Calu3 (cell line): ENCODE data around the gene PPP1R12A. TPM values are rescaled to one million over a fixed set of nuclear protein-coding genes. Genes with fewer than 3 reads are reported as not detected.
"Not testable (repeated sequence)": the region's sequence is repeated elsewhere in the genome, so short reads cannot be mapped to it uniquely, and the experiment has no call there.

Experiments
- BruUV-seq: library from RNA; stranded (reverse); fragments of 400-500 nt; replicated peaks from 2 replicates; lab custom pipeline; 2021; lab: Mats Ljungman, UMichigan
- CTCF ChIA-PET: fragments of 300-600 bp; sonication (Branson Sonifier 250); formaldehyde crosslinking; loops from one replicate; lab custom pipeline; 2022; ENCODE audit warnings: antibody characterized with exemption; lab: Charles Lee
- DNase-seq: peaks from one replicate; pipeline ENCODE4 v3.0.0; 2022
- H3K27ac Mint-ChIP-seq: one replicate; pipeline ENCODE4 v1.8.0; 2022; ENCODE audit warnings: mixed read lengths; ENCODE audit not compliant: unreplicated experiment
- H3K27me3 Mint-ChIP-seq: one replicate; pipeline ENCODE4 v1.8.0; 2022; ENCODE audit warnings: mixed read lengths; ENCODE audit not compliant: unreplicated experiment
- H3K36me3 Mint-ChIP-seq: one replicate; pipeline ENCODE4 v1.8.0; 2022; ENCODE audit warnings: mild to moderate bottlenecking, moderate library complexity, mixed read lengths; ENCODE audit not compliant: insufficient read depth, unreplicated experiment
- H3K4me1 Mint-ChIP-seq: one replicate; pipeline ENCODE4 v1.8.0; 2022; ENCODE audit warnings: mild to moderate bottlenecking, low read depth, mixed read lengths; ENCODE audit not compliant: unreplicated experiment
- H3K4me3 Mint-ChIP-seq: one replicate; pipeline ENCODE4 v1.8.0; 2022; ENCODE audit warnings: mild to moderate bottlenecking, low read depth, moderate library complexity, mixed read lengths; ENCODE audit not compliant: unreplicated experiment
- H3K9me3 Mint-ChIP-seq: one replicate; pipeline ENCODE4 v1.8.0; 2022; ENCODE audit warnings: low read depth, mixed read lengths; ENCODE audit not compliant: unreplicated experiment
- CTCF ChIP-seq: fragments of 200-600 bp; IDR thresholded peaks from one replicate; pipeline ENCODE4 v1.8.0; 2022; ENCODE audit warnings: antibody characterized with exemption; ENCODE audit not compliant: unreplicated experiment
- intact Hi-C: fragments of 100-400 bp; cut with micrococcal nuclease; formaldehyde crosslinking; loops from one replicate; pipeline ENCODE4 v1.10.0; 2022; ENCODE audit not compliant: unreplicated experiment
- total RNA-seq: library from RNA; stranded (reverse); gene quantifications from 2 replicates; pipeline ENCODE4 v1.2.3, GENCODE V29; 2022

Gene PPP1R12A
- total RNA-seq, 1 experiment from 2014 or later: 97.4 TPM

GRCh38 chr12:79954037-79954610 is 19.2 kb upstream of the PPP1R12A start:
- no peak for DNase-seq
- H3K27me3 Mint-ChIP-seq: no peaks in the 10 kb centered on the region
- no peak for TF ChIP-seq CTCF
- H3K4me1 Mint-ChIP-seq: no peaks in the 10 kb centered on the region
- BruUV-seq: no TSS peak
- H3K36me3 Mint-ChIP-seq: no peaks in the 10 kb centered on the region
- intact Hi-C loops: no loop called here
- CTCF ChIA-PET: no interaction called here
- peaks cover 5% of the 10 kb centered on the region for H3K9me3 Mint-ChIP-seq
- no peak overlapping the region for H3K4me3 Mint-ChIP-seq
- no peak overlapping the region for H3K27ac Mint-ChIP-seq

GRCh38 chr12:79949098-79949497 is 14.2 kb upstream of the PPP1R12A start:
- DNase-seq: no peak
- no peak for TF ChIP-seq CTCF
- CTCF ChIA-PET: interaction anchor here (0.5 to 0.6 kb wide), 2 partner anchors 9 to 46 kb away, joined by 3 to 4 read pairs; no protein-coding TSS in a partner anchor
- no peaks in the 10 kb centered on the region for H3K9me3 Mint-ChIP-seq
- no peaks in the 10 kb centered on the region for H3K36me3 Mint-ChIP-seq
- H3K27me3 Mint-ChIP-seq: no peaks in the 10 kb centered on the region
- H3K4me3 Mint-ChIP-seq: no peak overlapping the region
- intact Hi-C loops: no loop called here
- H3K27ac Mint-ChIP-seq: no peak overlapping the region
- peaks cover 9% of the 10 kb centered on the region for H3K4me1 Mint-ChIP-seq
- no TSS peak for BruUV-seq

- Mint-ChIP-seq H3K9me3 (no peaks in the 10 kb centered on the region), H3K4me1 (peaks cover 9% of the 10 kb centered on the region), H3K27ac (no peak overlapping the region), H3K27me3 (no peaks in the 10 kb centered on the region), H3K36me3 (no peaks in the 10 kb centered on the region), H3K4me3 (no peak overlapping the region)
- TF ChIP-seq CTCF: no peak
- intact Hi-C loops: no loop called here
- no peak for DNase-seq
- BruUV-seq: no TSS peak
- CTCF ChIA-PET: no interaction called here
Measured at GRCh38 chr12:79945433-79945832, 10.5 kb upstream of the PPP1R12A start.

GRCh38 chr12:79944565-79944964 is 9.7 kb upstream of the PPP1R12A start:
- Mint-ChIP-seq H3K9me3 (no peaks in the 10 kb centered on the region), H3K36me3 (no peaks in the 10 kb centered on the region), H3K4me1 (peaks cover 9% of the 10 kb centered on the region), H3K27ac (no peak overlapping the region), H3K4me3 (no peak overlapping the region), H3K27me3 (no peaks in the 10 kb centered on the region)
- CTCF ChIA-PET: no interaction called here
- DNase-seq: no peak
- intact Hi-C loops: no loop called here
- TF ChIP-seq CTCF: no peak
- BruUV-seq: no TSS peak

GRCh38 chr12:79942846-79943245 is 7.9 kb upstream of the PPP1R12A start:
- H3K27ac Mint-ChIP-seq, CTCF ChIA-PET, DNase-seq, intact Hi-C loops, BruUV-seq, H3K9me3 Mint-ChIP-seq, H3K4me1 Mint-ChIP-seq, H3K4me3 Mint-ChIP-seq, H3K27me3 Mint-ChIP-seq, H3K36me3 Mint-ChIP-seq: not testable (repeated sequence)
